Amniotic epithelial cell (primary cell): ENCODE data around the gene IRX3.
"Not testable (repeated sequence)": the region's sequence is repeated elsewhere in the genome, so short reads cannot be mapped to it uniquely, and the experiment has no call there.

Experiments used
- DNase-seq: peaks from one replicate; pipeline ENCODE4 v3.0.0-alpha.2; 2010; ENCODE audit warnings: low read depth

The IRX3 gene

DNA sequence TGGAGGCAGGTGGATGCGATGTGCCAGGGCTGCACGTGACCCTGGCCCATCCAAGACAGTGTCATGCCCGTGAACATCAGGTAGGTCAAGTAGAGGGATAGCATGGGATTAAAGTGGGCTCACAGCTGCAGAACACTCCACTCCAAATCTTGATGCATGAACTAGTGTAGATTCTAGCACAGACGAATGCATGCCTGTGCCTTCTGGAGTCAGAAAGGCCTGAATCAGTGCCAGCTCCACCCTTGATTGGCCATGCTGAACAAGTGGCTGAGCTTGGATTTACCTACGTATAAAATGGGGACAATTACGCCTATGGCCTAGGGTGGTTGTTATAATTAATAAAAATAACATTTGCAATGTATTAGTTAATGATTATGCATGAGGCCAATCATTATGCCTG is 10.6 kb downstream of the IRX3 start:
- DNase-seq = no peak

DNA sequence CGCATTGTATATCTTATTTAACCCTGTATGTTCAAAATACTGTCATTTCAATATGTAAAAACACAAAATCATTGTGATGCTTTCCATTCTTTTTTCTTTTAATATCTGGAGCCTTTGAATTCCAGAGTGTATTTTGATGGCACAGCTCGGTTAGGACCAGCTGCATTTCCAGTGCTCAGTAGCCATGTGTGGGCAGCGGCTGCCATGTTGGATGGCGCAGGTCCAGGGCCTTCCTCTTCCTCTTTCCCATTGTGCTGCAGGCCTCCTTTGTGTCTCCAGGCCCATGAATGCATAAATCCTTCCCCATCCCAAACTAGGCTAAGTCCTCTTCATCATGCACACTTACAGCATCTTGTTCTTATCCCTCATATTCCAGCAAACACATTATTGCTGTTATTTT is 13.0 kb downstream of the IRX3 start:
- no peak for DNase-seq

DNA sequence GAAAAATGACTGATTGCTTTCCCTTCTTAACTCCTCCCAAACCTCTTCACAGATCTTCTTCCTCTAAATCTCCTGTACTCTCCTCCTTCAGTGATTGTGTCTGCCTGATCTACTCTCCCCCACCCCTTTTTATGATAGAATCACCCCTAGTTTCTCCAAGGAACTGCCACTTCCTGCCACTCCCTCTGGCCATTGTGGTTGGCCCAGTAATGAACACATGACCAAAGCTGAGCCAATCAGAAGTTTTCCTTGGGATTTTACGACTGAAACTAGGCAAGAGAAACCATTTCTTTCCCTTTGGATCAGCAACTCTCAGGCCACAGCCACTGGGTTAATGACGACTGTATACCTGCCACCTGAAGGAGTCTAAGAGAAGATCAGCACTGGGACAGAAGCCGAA is 15.9 kb downstream of the IRX3 start:
- no peak for DNase-seq

DNA sequence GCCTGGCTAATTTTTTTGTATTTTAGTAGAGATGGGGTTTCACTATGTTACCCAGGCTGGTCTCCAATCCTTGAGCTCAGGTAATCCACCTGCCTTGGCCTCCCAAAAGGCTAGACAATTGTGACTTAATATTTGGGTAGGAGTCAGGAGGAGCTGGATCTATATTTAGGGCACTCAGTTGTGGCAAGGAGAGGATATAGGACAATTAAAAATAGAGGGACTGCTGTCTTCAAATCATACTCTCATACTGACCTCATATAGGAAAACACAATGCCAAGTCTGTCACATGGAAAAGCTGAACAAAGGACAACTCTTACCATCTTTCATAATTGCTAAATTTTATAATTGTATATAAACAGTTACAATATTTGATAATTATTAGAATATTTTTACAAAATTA is 17.1 kb downstream of the IRX3 start:
- no peak for DNase-seq

DNA sequence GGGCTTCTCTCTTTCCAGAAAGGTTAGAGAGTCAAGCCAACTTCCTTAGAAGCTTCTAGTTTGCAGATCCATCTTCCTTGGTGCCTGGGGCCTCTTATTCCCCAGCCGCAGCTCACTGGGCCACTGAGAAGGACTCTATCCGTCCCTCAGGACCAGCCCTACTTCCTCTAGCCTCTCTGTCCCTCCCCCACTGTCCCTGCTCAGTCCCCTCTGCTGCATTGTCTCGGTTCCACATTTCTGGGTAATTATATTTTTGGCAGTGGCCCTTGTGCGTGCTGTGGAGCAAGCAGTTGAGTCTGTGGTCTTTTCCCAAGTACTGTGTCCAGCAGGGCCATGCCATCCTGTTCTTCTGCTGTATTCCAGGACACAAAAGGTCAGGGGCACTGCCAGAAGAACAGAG is 17.8 kb downstream of the IRX3 start:
- no peak for DNase-seq

DNA sequence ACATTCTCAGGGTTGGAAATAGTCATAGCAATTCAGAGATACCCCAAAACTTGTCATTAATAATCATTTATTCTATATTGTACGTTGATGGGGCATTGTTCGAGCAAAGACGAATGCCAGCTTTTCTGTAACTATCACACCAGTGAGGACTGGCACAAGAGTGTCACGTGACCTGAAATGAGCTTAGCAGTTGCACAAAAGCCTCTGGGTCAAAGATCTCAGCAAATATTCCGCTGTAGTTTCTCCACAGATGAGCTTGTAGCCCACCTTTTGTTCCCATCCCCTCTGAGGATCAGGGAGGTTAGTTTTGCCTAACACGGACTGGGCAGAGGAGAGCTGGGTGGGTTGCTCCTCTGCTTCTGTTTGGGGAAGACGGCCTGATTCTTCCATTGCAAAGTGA is 18.2 kb downstream of the IRX3 start:
- DNase-seq = no peak

DNA sequence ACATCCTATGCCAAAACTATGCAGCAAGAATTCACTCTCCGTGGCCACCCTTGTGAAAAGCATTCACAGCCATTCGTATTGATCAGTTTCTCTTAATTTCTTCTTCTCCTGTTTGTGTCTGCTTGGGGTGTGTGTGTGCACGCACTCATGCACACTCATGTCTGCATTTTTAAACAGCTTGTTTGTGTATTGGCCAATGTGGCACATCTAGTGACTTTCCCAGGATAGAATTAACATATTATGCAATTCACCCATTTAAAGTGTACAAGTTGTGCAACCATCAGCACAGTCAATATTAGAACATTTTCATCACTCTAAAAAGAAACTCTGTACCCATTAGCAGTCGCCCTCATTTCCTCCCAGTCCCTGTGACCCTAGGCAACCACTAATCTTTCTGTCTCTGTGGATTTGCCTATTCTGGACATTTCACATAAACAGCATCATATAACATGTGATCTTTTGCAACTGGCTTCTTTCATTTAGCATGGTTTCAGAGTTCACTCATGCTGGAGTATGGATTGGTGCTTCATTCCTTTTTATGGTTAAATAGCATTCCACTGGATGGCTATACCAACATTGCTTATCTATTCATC is 20.1 kb downstream of the IRX3 start:
- peak; percentile 75 for DNase-seq

DNA sequence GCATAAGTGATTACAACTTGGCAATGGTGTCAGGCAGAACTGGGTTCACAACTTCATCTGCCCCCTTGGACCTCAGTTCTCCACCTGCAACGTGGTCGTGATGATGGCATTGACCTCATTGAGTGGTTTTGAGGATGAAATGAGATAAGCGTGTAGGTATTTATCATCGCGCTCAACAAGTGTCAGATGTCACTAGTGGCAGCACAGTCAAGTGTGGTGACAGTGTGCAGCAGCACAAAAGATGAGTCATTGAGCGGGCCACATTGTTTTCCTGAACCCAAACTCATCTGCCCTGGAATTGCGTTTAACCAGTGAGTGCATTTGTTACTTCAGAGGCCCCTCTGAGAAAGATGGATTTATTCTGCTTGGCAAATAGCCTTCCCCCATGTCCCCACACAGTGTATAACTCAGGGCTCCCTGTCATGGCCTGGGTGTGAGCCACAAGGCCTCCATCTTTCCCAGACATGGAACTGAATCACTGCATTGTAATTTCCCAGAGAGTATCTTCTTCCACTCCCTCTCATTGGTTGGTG is 20.9 kb downstream of the IRX3 start:
- DNase-seq = peak; percentile 56

DNA sequence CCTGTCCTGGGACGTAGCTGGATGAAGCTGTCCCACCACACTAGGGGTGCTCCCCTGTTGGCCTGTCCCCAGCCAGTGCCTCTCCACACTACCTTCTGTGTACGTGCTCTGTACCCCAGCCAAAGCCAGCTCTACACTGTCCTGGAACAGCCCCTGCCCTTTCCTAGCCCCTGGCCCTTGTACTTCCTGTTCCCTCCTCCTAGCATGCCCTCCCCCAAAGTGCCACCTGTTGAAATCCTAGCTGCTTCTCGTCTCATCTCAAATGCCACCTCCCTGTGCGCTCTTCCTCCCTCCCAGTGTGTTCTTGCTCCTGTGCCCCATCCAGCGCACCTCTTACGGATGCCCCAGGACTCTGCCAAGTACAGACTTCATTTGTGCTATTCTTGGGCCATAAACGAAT is 33.5 kb downstream of the IRX3 start:
- no peak for DNase-seq

DNA sequence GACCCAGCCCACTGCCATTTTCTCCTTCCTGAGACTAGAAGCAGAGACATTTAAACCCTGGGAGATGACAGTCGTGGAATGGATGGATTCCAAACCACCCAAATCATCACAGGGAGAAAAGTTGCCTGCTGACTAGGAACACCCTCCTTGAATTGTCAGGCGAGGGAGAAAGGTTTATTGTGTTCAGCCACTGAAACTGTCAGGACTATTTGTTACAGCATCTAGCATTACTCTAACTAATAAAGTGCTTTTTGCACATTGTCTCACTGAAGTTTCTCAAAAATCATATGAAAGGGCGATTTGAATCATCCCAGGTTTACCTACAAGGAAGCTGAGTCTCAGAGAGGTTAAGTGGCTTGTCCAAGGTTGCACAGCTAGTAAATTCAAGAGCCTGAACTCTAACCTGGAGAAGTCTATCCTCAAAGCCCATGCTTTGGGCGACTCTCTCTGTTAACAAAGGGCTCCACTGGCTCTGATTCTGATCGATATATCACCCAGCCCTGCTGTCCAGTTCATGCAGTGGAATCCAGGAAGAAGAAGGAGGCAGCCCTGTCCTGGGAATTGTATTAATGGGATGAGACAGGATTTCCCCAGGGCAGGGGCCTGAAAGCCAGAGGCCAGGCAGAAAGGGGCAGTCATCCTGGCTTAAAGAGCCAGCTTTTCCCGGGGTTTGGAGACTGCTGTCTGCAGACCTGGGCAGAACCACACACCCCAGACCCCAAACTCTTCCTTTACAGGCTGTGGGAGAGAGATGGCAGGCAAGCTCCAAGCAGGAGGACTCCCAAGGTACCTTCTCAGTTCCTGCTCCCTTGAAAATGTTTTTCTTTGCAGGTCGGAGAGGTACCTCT is 37.5 kb downstream of the IRX3 start:
- no peak for DNase-seq

DNA sequence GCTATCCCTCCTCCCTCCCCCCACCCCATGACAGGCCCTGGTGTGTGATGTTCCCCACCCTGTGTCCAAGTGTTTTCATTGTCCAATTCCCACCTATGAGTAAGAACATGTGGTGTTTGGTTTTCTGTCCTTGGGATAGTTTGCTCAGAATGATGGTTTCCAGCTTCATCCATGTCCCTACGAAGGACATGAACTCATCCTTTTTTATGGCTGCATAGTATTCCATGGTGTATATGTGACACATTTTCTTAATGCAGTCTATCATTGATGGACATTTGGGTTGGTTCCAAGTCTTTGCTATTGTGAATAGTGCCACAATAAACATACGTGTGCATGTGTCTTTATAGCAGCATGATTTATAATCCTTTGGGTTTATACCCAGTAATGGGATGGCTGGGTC is 38.9 kb downstream of the IRX3 start:
- DNase-seq = not testable (repeated sequence)

DNA sequence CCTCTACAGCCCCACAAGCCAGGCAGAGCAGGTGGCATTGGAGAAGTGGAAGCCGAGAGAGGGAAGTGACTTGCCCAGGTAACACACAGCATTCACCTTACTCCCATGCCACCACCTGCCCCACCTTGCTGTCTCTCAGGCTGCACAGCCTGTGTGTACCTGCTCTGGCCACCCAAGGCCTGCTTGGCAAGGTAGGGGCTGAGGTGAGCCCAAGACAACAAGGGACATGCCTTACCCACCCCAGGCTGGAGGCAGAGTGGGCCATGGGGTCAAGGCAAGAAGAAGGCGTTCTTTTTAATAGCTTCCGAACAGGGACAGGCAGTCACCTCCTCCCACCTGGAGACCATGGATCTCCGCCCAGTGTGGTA is 40.1 kb downstream of the IRX3 start:
- no peak for DNase-seq

DNA sequence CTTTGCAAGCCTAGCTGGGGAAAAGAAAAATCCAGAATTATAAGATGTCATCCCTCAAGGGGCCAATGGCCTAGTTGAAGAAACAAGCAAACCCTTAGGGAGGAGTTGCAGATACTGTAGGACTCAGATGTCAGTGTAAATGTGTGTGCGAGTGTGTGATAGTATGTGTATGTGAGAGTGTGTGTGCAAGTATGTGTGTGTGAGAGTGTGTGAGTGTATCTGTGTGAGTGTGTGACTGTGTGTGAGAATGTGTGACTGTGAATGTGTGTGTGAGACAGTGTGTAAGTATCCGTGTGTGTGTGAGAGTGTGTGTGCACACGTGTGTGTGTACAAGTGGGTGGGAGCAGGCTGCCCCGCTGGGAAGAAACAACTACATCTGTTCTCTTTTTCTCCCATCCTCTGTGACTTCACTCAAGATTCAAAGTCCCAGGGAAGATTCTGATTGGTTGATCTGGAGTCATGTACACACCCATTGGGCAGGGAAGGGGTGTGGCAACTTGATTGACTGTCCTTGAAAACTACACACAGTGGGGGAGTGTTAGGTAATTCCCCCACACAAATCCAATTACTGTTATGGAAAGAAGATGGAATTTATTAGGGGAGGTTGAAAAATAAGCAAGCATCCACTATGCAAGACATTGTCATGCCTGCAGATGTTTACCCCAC is 40.7 kb downstream of the IRX3 start:
- no peak for DNase-seq

DNA sequence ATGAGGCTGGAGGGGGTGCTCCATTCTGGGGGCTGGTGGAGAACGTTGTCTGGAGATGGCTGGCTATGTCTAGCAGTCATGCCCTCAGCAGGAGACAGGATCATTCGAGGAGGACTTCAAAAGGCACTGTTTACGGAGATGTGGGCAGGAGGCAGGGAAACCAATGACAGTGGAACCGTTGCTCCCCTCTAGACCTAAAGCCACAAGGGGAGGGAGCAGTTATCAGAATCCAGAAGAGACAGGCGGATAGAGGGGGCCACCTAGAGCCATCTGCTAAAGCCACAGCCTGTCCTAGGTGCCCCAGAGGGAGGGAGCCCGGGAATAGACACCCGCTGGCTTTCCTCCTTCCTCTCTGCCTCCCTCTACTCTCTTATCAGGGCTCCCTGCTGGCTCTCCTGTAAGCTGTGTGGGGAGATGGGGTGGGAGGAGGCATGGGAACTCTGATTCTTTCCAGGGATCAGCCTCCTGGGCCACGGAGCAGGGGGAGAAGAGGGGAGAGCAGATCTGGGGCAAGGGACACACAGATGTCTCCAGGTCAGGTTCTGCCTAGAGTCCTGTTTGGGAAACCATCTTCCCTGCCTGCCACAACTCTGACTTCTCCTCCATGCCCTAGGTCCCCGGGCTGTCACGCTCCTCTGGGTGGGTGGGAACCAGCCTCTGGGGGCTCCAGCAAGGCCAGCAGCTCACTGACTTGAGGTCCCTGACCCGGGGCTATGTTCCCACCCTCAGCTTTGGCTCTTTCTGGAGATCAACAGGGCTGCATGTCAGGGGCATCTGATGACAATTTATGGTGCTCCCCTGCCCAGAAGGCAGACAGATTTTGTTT is 42.3 kb downstream of the IRX3 start:
- DNase-seq = no peak

DNA sequence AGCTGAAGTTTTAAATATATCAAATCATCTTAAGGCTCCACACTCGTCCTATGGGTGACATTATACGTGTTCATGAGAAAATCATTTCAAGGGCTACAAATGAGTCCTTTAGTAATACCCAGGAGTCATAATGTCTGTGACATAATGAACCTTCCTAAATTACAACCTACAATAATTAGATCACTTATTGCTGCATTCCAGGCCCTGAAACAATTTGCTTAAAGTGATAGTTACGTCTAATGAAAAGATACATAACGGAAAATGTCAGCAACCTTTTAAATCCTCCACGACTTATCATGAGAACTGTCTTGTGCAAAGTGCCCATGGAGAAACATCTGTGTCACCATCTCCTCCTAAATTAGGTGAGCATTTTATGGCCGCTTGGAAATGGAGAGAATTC is 43.4 kb downstream of the IRX3 start:
- no peak for DNase-seq

DNA sequence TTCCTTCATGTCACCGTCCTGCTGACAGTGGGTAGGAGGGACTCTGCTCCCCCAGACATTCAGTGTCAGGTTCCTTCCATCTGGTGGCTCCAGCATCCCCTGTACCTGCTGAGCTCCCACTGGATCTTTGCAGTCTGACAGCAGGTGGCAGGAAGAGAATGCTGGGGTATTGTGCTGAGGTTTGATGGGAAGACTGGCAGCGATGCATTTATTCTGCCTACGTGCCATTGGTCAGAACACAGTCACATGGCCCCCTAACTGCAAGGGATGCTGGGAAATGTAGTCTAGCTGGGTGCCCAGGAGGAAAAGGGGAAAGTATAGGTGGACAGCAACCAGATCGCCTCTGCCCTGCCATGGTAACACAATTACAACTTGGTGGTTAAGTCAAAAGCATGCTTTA is 44.4 kb downstream of the IRX3 start:
- DNase-seq = no peak

DNA sequence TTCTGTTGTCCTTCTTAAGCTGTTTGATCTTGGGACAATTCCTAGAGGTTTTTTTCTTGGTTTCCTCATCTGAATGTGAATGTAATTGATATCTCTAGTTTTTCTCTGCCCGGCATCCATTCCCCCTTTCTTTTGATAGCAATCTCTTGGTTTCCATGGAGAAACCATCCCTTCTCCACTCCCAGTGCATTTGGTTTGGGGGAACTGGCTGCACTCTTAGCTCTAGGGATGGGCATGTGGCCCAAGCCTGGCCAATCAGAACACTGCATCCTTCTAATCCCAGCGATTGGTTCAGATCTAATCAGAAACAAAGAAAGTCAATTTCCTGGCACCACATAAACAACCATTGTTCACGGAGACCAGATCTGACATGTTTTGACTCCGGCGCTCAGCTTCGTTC is 45.1 kb downstream of the IRX3 start:
- no peak for DNase-seq

DNA sequence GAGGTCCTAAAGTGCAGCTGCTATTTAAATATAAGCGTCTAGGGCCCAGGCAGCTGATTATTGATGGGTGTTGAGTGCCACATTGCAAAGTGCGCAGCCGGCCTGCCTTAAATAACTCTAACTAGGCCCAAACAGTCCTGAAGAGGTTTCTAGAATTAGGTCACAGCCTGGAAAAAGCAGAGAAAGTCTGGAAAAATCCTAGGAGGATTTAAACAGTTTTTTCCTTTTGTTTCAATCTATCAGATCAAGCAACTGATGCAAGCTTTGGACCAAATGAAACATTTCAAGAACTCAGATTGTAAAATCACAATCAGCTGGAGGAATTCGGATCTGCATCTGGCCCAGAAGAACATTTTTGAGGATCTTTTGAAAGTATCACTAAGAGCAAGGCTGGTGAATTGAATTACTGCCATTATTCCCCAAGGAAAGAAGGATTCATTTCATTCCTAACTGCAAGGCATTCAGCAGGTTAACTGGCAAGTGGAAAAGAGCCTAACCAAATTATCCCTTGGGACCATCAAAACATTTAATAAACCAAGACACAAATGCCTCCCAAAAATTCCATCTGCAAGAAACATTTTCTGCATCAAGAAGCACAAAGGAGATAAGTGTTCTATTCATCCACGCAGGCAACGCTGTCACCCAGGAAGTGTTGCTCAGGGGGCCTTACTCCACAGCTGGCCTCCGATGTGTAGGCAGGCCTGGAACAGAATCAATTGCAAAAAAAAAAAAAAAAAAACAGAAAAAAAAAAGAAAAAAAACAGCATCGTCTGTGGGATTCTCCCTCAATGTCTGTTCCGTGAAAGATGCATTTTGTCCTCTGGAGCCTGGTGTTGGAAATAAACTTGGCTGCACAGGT is 46.1 kb downstream of the IRX3 start:
- no peak for DNase-seq

DNA sequence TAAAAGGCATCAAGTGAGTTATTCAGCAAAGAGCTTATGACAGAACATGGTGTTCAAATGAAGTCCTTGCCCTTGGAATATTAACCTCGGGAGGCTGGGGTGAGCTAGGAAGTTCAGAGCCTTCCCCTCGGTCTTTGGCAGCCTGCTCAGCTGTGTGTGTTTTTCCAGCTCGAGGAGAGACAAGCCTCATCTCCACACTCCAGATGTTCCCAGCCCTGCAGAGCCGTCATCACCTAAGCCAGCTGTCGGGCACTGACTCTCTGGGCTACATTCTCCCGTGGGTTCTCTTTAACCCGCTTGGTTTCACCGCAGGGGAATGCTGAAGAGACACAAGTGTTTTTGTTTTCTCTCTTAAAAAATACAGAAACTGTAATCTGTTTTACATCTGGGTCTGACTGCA is 47.1 kb downstream of the IRX3 start:
- no peak for DNase-seq

DNA sequence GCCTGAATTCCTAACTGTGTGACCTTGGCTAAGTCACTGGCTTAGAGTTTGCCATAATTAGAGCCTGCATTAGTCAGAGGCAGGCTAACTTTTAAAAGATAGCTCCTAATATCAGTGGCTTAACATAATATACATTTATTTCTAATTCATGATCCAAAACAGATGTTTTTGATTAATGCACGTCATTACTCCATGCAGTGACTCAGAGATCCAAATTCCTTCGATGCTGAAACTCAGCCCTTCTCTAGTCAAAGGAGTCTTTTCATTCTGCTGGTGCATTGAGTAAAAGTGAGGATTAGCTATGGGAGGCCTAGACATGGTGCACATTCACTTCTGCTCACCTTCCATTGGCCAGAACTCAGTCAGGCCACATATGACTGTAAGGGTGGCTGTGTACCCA is 49.8 kb downstream of the IRX3 start:
- DNase-seq = peak; percentile 74

DNA sequence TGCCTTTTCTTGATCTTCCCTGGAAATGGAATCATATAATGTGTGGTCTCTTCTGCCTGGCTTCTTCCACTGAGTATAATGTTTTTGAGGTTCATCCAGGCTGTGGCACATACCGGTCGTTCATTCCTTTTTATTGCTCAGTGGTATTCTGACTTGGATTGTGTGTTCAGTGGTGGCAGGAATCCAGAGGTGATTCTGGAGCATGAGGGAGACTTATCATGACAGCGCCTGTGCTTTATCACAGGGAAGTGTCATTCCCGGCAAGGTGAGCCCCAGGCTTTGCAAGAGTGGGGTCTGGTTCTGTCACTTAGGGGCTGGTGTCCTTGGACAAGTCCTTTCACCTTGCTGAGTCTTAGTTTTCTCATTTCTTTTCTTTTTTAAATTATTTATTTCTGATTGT is 53.0 kb downstream of the IRX3 start:
- peak; percentile 24 for DNase-seq
